ENCODE data around the gene SEC14L5.

SEC14L5 gene

DNA sequence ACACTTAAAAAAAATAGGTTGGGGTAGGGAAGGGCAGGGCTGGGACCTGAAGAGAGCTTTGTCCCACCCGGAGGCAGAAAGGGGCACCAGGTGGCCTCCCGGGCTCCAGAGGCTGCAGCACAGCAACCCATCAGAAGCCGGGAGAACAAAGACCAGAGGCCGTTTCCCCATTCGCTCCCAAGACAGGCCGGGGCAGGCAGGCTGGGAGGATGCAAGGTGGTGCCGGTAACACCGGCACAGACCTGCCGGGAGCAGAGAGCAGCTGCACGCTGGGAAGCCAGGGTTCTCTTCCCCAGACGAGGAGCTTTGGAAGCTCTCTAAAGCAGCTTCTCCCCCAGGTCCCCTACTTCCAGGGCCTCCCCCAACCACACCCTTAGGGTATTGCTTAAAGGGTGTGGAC, 26.7 kb upstream of the SEC14L5 start:
- H3K36me3 ChIP-seq (ENCODE audit: insufficient read depth, low read length): peaks cover 12% of the 10 kb centered on the region
- no peak overlapping the region for H3K9ac ChIP-seq (ENCODE audit: low read depth, low read length)
- 83% methylated on average over 11 of the region's 11 CpGs for WGBS
- no peaks in the 10 kb centered on the region for H3K27me3 ChIP-seq (ENCODE audit: insufficient read depth, low read length)
- H3K27ac ChIP-seq (ENCODE audit: low read depth, low read length): no peak overlapping the region
- H3K4me3 ChIP-seq (ENCODE audit: low read length): no peak overlapping the region
- H3K4me1 ChIP-seq (ENCODE audit: insufficient read depth, low read length): 0 out of 2 replicates have a peak, but pooled peaks cover 2% of the 10 kb centered on the region
- H3K9me3 ChIP-seq (ENCODE audit: insufficient read depth, low read depth, low read length): peaks cover 7% of the 10 kb centered on the region

DNA sequence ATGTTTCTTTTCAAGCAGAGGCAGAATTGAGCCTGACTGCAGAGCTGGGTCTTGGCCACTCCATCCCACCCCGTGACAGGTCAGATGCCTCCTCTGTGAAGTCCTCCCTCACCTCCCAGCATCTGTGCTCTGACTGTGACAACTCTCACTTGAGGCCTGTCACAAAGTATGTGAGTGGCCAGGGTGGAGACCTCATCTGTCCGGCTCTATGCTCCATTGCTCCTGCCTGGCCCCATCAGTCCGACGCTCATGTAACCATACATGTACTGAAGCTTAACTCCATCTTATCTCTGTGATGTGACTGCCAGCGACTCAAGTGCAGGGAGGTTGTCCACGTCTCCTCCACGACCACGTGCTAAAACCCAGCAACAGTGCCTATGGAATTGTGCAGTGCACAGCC, 24.7 kb upstream of the SEC14L5 start:
- Histone ChIP-seq H3K4me1 (ENCODE audit: insufficient read depth, low read length) (0 out of 2 replicates have a peak, but pooled peaks cover 8% of the 10 kb centered on the region), H3K9ac (ENCODE audit: low read depth, low read length) (0 out of 2 replicates have a peak overlapping the region, but pooled peaks have one; percentile 14), H3K4me3 (ENCODE audit: low read length) (no peak overlapping the region), H3K36me3 (ENCODE audit: insufficient read depth, low read length) (no peaks in the 10 kb centered on the region), H3K9me3 (ENCODE audit: insufficient read depth, low read depth, low read length) (no peaks in the 10 kb centered on the region), H3K27me3 (ENCODE audit: insufficient read depth, low read length) (peaks cover 7% of the 10 kb centered on the region; the same call in 1 of the 2 replicates), H3K27ac (ENCODE audit: low read depth, low read length) (no peak overlapping the region)
- 94% methylated on average over 8 of the region's 8 CpGs for WGBS

DNA sequence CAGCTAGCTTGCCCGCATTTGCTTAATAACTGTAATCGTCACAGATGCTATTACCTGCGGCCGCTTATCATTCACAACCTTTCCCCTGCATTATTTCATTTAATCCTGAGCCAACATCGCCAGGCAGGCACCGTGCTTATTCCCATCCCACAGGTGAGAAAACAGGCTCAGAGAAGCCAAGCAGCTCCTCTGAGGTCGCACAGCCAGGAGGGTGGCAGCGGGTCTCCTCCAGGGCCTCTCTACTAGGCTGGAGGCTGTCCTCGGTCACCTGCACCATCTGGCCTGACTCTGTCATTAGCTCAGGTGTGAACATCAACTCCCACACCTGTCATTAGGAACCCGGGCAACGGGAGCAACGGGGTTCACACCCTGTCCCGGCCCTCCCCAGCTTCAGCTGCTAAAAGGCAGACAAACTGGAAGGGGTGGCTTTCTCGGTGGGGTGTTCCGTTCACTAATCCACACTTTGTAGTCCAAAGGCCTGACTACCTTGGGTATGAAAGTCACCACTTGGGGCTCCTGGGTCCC, 24.2 kb upstream of the SEC14L5 start:
- WGBS: 93% methylated on average over 15 of the region's 15 CpGs

DNA sequence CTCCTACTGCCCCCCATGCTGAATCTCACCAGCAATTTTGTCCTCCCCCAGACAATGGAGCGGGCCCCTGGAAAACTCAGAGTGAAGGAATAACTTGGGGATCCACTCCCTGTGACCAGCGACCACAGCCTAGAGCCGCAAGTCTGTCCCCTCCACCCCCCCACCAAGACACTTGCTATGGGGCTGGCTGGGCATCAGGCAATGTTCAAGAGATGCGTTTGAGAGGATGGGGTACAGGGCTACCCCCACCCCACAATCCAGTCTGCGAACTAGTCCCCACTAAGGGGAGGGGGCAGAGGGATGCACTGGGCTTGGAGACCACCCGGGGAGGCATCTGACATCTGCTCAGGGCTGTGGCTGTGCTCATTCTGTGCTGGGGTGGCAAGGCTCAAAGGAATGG, 23.5 kb upstream of the SEC14L5 start:
- 0 out of 2 replicates have a peak, but pooled peaks cover 8% of the 10 kb centered on the region for H3K4me1 ChIP-seq (ENCODE audit: insufficient read depth, low read length)
- WGBS: 89% methylated on average over 6 of the region's 6 CpGs
- peaks cover 7% of the 10 kb centered on the region; the same call in 1 of the 2 replicates for H3K27me3 ChIP-seq (ENCODE audit: insufficient read depth, low read length)
- no peak overlapping the region for H3K9ac ChIP-seq (ENCODE audit: low read depth, low read length)
- no peaks in the 10 kb centered on the region for H3K9me3 ChIP-seq (ENCODE audit: insufficient read depth, low read depth, low read length)
- no peak overlapping the region for H3K4me3 ChIP-seq (ENCODE audit: low read length)
- no peak overlapping the region for H3K27ac ChIP-seq (ENCODE audit: low read depth, low read length)
- no peaks in the 10 kb centered on the region for H3K36me3 ChIP-seq (ENCODE audit: insufficient read depth, low read length)

More for the DNA sequence above, 24.2 kb upstream of the SEC14L5 start:
- no peaks in the 10 kb centered on the region for H3K9me3 ChIP-seq (ENCODE audit: insufficient read depth, low read depth, low read length)
- no peak overlapping the region for H3K4me3 ChIP-seq (ENCODE audit: low read length)
- H3K36me3 ChIP-seq (ENCODE audit: insufficient read depth, low read length): no peaks in the 10 kb centered on the region
- 0 out of 2 replicates have a peak, but pooled peaks cover 8% of the 10 kb centered on the region for H3K4me1 ChIP-seq (ENCODE audit: insufficient read depth, low read length)
- peaks cover 7% of the 10 kb centered on the region; the same call in 1 of the 2 replicates for H3K27me3 ChIP-seq (ENCODE audit: insufficient read depth, low read length)
- no peak overlapping the region for H3K9ac ChIP-seq (ENCODE audit: low read depth, low read length)
- no peak overlapping the region for H3K27ac ChIP-seq (ENCODE audit: low read depth, low read length)

DNA sequence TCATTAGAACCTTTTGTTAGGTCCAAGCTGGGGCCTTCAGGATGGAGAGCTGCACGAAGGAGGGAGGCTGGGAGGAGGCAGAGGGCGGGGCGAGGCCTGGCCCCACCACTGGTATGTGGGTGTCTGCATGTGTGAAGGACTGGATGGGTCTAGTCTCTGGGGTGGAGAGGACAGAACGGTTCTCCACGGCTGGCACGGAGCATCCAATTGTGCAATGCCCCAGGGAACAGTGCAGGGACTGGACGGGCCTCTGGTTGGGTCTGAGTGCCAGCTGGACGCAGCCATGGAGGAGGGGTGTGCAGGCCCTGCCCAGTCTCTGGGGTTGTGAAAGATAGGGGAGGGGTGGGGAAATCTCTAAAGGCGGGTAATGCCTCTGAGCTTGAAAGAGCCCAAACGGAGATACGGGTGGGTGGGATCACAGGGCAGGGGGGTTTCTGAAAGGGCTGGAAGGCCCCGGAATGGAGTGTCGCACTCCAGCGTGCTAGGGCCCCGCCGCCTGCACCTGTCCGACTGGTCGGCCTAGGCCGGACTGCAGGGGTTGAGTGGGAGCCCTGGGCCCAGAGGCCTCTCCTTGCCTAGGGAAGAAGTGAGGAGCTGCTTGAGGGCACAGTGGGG, 22.8 kb upstream of the SEC14L5 start:
- Histone ChIP-seq H3K9ac (ENCODE audit: low read depth, low read length) (no peak overlapping the region), H3K4me3 (ENCODE audit: low read length) (peak overlapping the region; percentile 81), H3K4me1 (ENCODE audit: insufficient read depth, low read length) (0 out of 2 replicates have a peak, but pooled peaks cover 8% of the 10 kb centered on the region), H3K27ac (ENCODE audit: low read depth, low read length) (no peak overlapping the region), H3K9me3 (ENCODE audit: insufficient read depth, low read depth, low read length) (no peaks in the 10 kb centered on the region), H3K27me3 (ENCODE audit: insufficient read depth, low read length) (peaks cover 7% of the 10 kb centered on the region; the same call in 1 of the 2 replicates), H3K36me3 (ENCODE audit: insufficient read depth, low read length) (no peaks in the 10 kb centered on the region)
- WGBS: 91% methylated on average over 18 of the region's 19 CpGs

DNA sequence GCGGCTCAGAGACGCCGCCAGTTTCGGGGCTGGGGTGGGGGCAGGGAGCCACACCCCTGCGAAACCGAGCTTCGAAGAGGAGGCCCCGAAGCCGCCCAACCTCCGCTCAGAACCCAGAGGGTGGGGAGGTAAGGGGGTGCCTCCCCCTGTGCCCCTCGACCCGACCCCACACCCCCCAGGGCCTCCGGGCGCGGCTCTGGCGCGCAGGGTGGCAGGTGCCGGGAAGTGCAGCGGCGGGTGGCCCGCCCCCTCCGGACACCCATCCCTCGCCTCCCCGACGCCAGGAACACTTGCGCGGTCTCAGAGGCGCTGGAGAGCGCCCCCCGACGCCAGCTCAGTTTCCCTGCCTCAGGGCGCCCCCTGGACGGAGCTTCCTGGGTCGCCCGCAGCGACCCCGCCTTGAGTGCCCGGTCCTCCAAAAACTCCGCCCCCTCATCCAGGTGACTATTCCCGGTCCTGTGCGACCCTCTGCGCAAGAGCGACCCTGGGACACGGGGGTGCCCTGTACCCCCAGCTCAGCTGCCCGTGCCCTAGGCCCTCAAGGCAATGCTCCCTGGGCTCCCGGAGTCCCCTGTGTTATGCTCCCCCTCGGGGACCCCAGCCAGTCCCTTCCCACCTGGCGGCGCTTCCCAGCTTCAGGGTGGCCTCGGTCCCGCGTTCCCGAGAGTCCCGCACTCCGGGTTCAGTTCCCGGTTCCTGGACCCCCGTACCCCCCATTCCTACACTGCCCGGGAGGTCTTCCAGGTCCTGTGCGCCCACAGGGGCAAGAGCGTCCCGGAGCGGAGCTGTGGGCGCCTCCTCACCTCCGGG, 21.7 kb upstream of the SEC14L5 start:
- peak overlapping the region; percentile 52; the same call in 1 of the 2 replicates for H3K27ac ChIP-seq (ENCODE audit: low read depth, low read length)
- H3K27me3 ChIP-seq (ENCODE audit: insufficient read depth, low read length): peaks cover 7% of the 10 kb centered on the region; the same call in 1 of the 2 replicates
- H3K4me1 ChIP-seq (ENCODE audit: insufficient read depth, low read length): peaks cover 14% of the 10 kb centered on the region; the same call in 1 of the 2 replicates
- peak overlapping the region; percentile 78 for H3K9ac ChIP-seq (ENCODE audit: low read depth, low read length)
- no peaks in the 10 kb centered on the region for H3K36me3 ChIP-seq (ENCODE audit: insufficient read depth, low read length)
- under 1% methylated on average over 61 of the region's 64 CpGs for WGBS
- H3K9me3 ChIP-seq (ENCODE audit: insufficient read depth, low read depth, low read length): no peaks in the 10 kb centered on the region
- peak overlapping the region; percentile 81 for H3K4me3 ChIP-seq (ENCODE audit: low read length)

DNA sequence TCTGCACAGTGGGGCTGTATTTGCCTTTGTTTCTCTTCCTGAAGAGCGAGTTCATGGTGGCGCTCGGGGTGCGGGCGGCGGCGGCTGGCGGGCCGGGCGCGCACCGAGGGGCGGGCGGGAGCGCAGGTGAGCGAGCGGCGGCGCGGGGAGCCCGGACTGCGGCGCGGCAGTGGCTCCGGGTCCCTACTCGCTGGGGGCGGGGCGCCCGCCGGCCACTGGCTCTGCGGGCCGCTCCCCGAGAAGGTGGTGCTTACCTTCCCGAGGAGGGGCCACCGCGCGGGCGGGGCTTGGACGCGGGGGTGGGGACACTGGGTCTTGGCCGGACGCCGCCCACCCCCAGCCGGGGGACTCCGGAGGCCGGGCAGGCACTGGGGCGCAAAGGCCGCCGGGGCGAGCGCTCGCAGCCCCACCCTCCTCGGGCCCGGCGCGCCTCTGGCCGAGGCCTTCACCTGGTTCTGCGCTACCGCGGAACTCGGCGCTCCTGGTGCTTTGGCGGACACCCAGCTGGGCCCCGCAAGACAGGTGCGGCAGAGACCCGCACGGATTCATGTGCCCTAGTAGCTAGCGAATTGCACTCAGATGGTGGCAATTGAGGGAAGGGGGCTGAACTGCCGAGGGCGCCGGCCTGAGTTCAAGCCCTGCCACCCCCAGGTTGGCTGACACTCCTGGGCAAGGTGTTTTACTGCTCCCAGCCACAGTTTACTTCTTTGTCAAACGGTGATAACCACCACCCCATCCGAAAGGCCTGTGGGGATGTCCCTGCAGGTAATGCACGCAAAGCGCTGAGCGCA, 20.9 kb upstream of the SEC14L5 start, which contains the start of gene PPL:
Gene PPL, minus strand, starts transcription at position 158 of the 791 bp plus-strand sequence. Its CDS starts 103 bp downstream, at position 55.
- 8% methylated on average over 76 of the region's 76 CpGs for WGBS
- Histone ChIP-seq H3K9me3 (ENCODE audit: insufficient read depth, low read depth, low read length) (no peaks in the 10 kb centered on the region), H3K4me3 (ENCODE audit: low read length) (peak within 1 kb of the TSS; percentile 81), H3K9ac (ENCODE audit: low read depth, low read length) (peak within 1 kb of the TSS; percentile 78), H3K36me3 (ENCODE audit: insufficient read depth, low read length) (no peaks in the 10 kb centered on the region), H3K4me1 (ENCODE audit: insufficient read depth, low read length) (peaks cover 11% of the 10 kb centered on the region; the same call in 1 of the 2 replicates), H3K27me3 (ENCODE audit: insufficient read depth, low read length) (peaks cover 7% of the 10 kb centered on the region; the same call in 1 of the 2 replicates), H3K27ac (ENCODE audit: low read depth, low read length) (peak within 1 kb of the TSS; percentile 52; the same call in 1 of the 2 replicates)

DNA sequence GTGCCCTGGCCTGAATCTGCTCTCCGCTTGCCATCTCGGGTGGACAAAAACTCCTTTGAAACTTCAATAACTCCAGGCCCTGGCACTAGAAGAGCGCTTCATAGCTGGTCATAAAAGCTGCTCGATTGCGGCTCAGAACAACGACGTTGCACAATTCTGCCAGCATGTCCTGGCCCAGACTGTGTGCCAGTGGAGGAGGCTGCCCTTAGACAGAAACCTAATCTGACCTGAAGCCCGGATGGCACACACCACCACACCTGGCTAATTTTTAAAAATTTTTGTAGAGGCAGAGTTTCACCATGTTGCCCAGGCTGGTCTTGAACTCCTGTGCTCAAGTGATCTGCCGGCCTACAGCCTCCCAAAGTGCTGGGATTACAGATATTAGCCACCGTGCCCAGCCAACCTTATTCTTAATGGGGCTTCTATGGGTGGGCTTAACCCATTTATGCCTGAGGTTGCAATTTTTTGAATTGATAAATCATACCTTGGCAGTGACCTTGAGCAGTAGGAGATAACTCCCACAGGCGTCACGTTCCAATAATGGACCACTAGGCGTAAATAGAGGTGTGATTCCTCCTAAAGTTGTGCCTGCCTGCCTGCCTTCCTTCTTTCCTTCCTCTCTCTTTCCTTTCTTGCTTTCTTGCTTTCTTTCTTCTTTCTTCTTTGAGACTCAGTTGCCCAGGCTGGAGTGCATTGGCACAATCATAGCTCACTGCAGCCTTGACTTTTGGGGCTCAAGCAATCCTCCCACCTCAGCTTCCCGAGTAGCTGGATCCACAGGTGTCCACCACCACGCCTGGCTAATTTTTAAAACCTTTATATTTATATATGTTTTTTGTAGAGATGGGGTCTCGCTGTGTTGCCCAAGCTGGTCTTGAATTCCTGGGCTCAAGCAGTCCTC, 20.1 kb upstream of the SEC14L5 start:
- 93% methylated on average over 15 of the region's 16 CpGs for WGBS
- Histone ChIP-seq H3K4me1 (ENCODE audit: insufficient read depth, low read length) (peaks cover 19% of the 10 kb centered on the region; the same call in 1 of the 2 replicates), H3K4me3 (ENCODE audit: low read length) (peak overlapping the region; percentile 81), H3K27ac (ENCODE audit: low read depth, low read length) (no peak overlapping the region), H3K36me3 (ENCODE audit: insufficient read depth, low read length) (no peaks in the 10 kb centered on the region), H3K9me3 (ENCODE audit: insufficient read depth, low read depth, low read length) (no peaks in the 10 kb centered on the region), H3K27me3 (ENCODE audit: insufficient read depth, low read length) (peaks cover 7% of the 10 kb centered on the region; the same call in 1 of the 2 replicates), H3K9ac (ENCODE audit: low read depth, low read length) (0 out of 2 replicates have a peak overlapping the region, but pooled peaks have one; percentile 41)

DNA sequence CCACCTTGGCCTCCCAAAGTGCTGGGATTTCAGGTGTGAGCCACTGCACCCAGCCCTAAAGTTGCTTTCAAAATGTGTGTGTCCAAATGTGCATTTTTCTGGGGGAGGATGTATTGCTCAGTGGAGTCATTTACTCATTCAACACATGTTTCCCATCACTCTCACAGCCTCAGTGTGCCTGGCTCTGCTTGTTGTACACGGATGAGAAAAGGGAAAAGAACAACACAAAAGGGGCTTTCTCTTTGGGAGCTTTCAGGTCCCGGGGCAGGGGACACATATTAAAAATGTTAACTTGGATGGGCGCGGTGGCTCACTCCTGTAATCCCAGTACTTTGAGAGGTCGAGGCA, 19.5 kb upstream of the SEC14L5 start:
- Histone ChIP-seq H3K4me1 (ENCODE audit: insufficient read depth, low read length) (peaks cover 25% of the 10 kb centered on the region), H3K9me3 (ENCODE audit: insufficient read depth, low read depth, low read length) (no peaks in the 10 kb centered on the region), H3K27me3 (ENCODE audit: insufficient read depth, low read length) (peaks cover 7% of the 10 kb centered on the region; the same call in 1 of the 2 replicates), H3K9ac (ENCODE audit: low read depth, low read length) (no peak overlapping the region), H3K27ac (ENCODE audit: low read depth, low read length) (no peak overlapping the region), H3K4me3 (ENCODE audit: low read length) (no peak overlapping the region), H3K36me3 (ENCODE audit: insufficient read depth, low read length) (no peaks in the 10 kb centered on the region)
- WGBS: 95% methylated on average over 5 of the region's 5 CpGs

DNA sequence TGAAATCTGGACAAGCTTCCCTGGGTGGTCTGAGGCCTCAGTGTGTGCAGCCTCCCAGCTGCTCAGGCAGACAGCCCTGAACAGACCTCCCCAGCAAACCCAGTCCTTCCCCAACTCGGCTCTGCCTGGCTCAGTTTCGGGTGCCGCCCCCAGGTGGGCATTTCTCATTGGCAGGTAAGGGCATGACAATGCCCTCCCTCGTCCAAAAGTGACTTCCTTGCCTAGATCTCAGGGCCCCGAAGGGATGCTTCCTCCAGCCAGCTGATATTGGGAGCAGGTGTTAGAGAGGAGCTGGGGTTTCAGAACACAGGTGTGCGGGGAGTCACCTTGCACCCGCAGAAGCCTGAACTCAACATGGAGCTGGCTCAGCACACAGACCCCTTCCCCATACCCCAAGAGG, 17.4 kb upstream of the SEC14L5 start:
- no peak overlapping the region for H3K4me3 ChIP-seq (ENCODE audit: low read length)
- no peaks in the 10 kb centered on the region for H3K9me3 ChIP-seq (ENCODE audit: insufficient read depth, low read depth, low read length)
- H3K36me3 ChIP-seq (ENCODE audit: insufficient read depth, low read length): no peaks in the 10 kb centered on the region
- 72% methylated on average over 7 of the region's 7 CpGs for WGBS
- H3K27me3 ChIP-seq (ENCODE audit: insufficient read depth, low read length): peaks cover 7% of the 10 kb centered on the region; the same call in 1 of the 2 replicates
- no peak overlapping the region for H3K27ac ChIP-seq (ENCODE audit: low read depth, low read length)
- no peak overlapping the region for H3K9ac ChIP-seq (ENCODE audit: low read depth, low read length)
- H3K4me1 ChIP-seq (ENCODE audit: insufficient read depth, low read length): peaks cover 39% of the 10 kb centered on the region

Measured in HUES64 (cell line).